ENCODE data around the gene NUP93. TPM values are rescaled to one million over a fixed set of nuclear protein-coding genes. Genes with fewer than 3 reads are reported as not detected.

NUP93 gene
- polyA plus RNA-seq, 1 donor (not counting 4 experiments of a cell fraction or from before 2014, with no cell fraction given), result 74.1 TPM

GRCh38 chr16:56869513-56870275 lies 139.8 kb downstream of the NUP93 start:
- Histone ChIP-seq H3K9me1 (ENCODE audit: control insufficient read depth, extremely low read depth, insufficient read depth, low read length) (no peaks in the 10 kb centered on the region), H3K4me3 (ENCODE audit: control insufficient read depth in 2 of 3, extremely low read depth in 1 of 3, insufficient read depth in 2 of 3, low read depth in 1 of 3, low read length in 3 of 3) (no peak overlapping the region), H3K36me3 (ENCODE audit: control insufficient read depth in 2 of 2, extremely low read depth in 1 of 2, insufficient read depth in 2 of 2, low read length in 2 of 2) (no peaks in the 10 kb centered on the region), H3K4me1 (ENCODE audit: control insufficient read depth, extremely low read depth, insufficient read depth, low read length) (no peaks in the 10 kb centered on the region), H3K27me3 (ENCODE audit: control insufficient read depth, extremely low read depth, insufficient read depth, low read length) (no peaks in the 10 kb centered on the region), H3K27ac (ENCODE audit: control insufficient read depth, insufficient read depth, low read length) (no peak overlapping the region), H3K9ac (ENCODE audit: control insufficient read depth, extremely low read depth, insufficient read depth, low read length) (no peak overlapping the region), H3K9me3 (ENCODE audit: control insufficient read depth, low read depth, low read length) (no peaks in the 10 kb centered on the region), H3K79me2 (ENCODE audit: control insufficient read depth, insufficient read depth, low read length) (no peaks in the 10 kb centered on the region), H2AFZ (ENCODE audit: control insufficient read depth, low read length) (no peak overlapping the region), H3K4me2 (ENCODE audit: control insufficient read depth, extremely low read depth, insufficient read depth, low read depth, low read length) (no peak overlapping the region), H4K20me1 (ENCODE audit: control insufficient read depth, extremely low read depth, insufficient read depth, low read length) (no peaks in the 10 kb centered on the region)
- FAIRE-seq (no peak), DNase-seq (ENCODE audit: low read depth, low spot score) (no peak)
- peak; percentile 21 to 77 (median 27) for TF ChIP-seq CTCF (optimal IDR thresholded peaks at IDR 0.05 in 1 of 3, IDR thresholded peaks at IDR 0.05 in 1 of 3, conservative IDR thresholded peaks at IDR 0.05 in 1 of 3; ENCODE audit: extremely low read depth in 1 of 3, insufficient read depth in 2 of 3, low read length in 3 of 3)
- no peak for TF ChIP-seq EZH2 (IDR thresholded peaks at IDR 0.05; ENCODE audit: low read length)
- dilution Hi-C loops (cut with MboI; ENCODE audit: extremely low pct_ligation_motif_present, low sequenced_read_pairs), result loop anchor here (25.0 kb wide), 1 partner anchor 107 kb away; no protein-coding TSS in a partner anchor

GRCh38 chr16:56870276-56870888 lies 140.5 kb downstream of the NUP93 start:
- Histone ChIP-seq H3K36me3 (ENCODE audit: control insufficient read depth in 2 of 2, extremely low read depth in 1 of 2, insufficient read depth in 2 of 2, low read length in 2 of 2) (no peaks in the 10 kb centered on the region), H3K9ac (ENCODE audit: control insufficient read depth, extremely low read depth, insufficient read depth, low read length) (no peak overlapping the region), H3K4me1 (ENCODE audit: control insufficient read depth, extremely low read depth, insufficient read depth, low read length) (no peaks in the 10 kb centered on the region), H4K20me1 (ENCODE audit: control insufficient read depth, extremely low read depth, insufficient read depth, low read length) (no peaks in the 10 kb centered on the region), H3K4me3 (ENCODE audit: control insufficient read depth in 2 of 3, extremely low read depth in 1 of 3, insufficient read depth in 2 of 3, low read depth in 1 of 3, low read length in 3 of 3) (no peak overlapping the region), H3K4me2 (ENCODE audit: control insufficient read depth, extremely low read depth, insufficient read depth, low read depth, low read length) (no peak overlapping the region), H3K9me3 (ENCODE audit: control insufficient read depth, low read depth, low read length) (no peaks in the 10 kb centered on the region), H3K79me2 (ENCODE audit: control insufficient read depth, insufficient read depth, low read length) (no peaks in the 10 kb centered on the region), H3K27me3 (ENCODE audit: control insufficient read depth, extremely low read depth, insufficient read depth, low read length) (no peaks in the 10 kb centered on the region), H3K27ac (ENCODE audit: control insufficient read depth, insufficient read depth, low read length) (no peak overlapping the region), H3K9me1 (ENCODE audit: control insufficient read depth, extremely low read depth, insufficient read depth, low read length) (no peaks in the 10 kb centered on the region), H2AFZ (ENCODE audit: control insufficient read depth, low read length) (no peak overlapping the region)
- no peak for TF ChIP-seq EZH2 (IDR thresholded peaks at IDR 0.05; ENCODE audit: low read length)
- no peak for TF ChIP-seq CTCF (optimal IDR thresholded peaks at IDR 0.05 in 1 of 3, IDR thresholded peaks at IDR 0.05 in 1 of 3, conservative IDR thresholded peaks at IDR 0.05 in 1 of 3; ENCODE audit: extremely low read depth in 1 of 3, insufficient read depth in 2 of 3, low read length in 3 of 3)
- dilution Hi-C loops (cut with MboI; ENCODE audit: extremely low pct_ligation_motif_present, low sequenced_read_pairs), result loop anchor here (25.0 kb wide), 1 partner anchor 108 kb away; no protein-coding TSS in a partner anchor
- no peak for DNase-seq (ENCODE audit: low read depth, low spot score)
- FAIRE-seq, result no peak

Data from keratinocyte (primary cell).